ENCODE measurements around the gene PRKCB.

PRKCB gene

DNA sequence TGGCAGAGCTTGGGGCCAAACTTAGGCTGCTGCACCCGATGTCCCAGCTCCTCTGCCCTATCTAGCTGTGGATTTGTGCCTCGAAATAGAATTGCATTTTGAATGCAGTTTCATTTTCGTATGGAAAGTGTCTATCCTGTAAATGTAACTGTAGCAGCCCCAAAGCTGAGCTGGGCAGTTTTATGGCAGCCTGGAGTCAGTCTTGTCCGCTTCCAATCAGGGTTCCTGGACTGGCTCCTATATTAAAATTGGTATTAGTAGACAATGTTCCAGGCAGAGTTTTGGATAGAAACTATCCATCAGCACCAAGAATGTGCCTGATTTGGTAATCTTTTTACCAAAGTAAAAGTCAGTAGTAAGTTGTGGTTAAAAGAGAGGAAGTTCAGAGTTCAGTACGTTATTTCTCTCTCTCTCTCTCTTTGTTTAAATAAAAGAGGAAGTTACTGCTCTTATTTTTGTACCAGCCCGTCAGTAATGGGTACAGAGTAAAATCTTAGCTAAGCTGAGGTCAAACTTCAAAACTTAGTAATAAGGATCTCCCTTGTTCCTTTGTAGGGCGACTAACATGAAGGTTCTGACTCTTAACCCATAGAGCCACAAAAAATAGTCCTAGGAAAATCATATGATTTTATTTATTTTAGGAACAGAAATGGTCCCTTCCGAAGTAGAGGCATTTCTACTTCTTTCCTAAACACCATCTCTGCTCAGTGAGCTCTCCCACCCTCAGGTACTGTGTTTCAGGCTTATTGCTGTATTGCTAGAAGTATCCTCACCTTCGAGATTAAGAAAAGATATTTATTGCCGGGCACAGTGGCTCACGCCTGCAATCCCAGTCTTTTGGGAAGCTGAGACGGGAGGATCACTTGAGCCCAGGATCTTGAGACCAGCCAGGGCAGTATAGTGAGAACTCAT is 28.0 kb downstream of the PRKCB start:
- peak overlapping the region in 1 of 2 donors; percentile 45 for H3K27ac ChIP-seq
- peak overlapping the region; percentile 52 for H3K4me3 ChIP-seq
- no peak for TF ChIP-seq CTCF (IDR thresholded peaks at IDR 0.05)
- DNase-seq (ENCODE audit: low spot score), result no peak

DNA sequence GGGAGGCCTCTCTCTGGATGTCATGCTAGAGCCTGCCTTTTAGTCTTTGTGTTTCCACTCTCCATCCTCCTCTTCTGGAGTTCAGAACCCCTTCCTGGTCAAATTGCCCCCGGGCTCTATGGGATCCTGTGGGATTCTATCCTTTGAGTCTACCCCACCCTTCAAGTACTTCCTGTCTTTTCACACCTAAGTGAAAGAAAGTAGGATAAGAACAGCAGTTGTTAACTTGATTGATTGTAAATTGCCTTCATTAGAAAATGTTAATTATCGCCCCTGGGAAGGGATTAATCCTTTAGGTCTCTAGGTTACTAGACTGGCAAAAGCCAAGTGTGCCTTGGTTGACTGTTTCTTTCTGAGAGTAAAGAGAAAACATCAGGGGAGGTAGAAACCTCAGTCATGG is 30.1 kb downstream of the PRKCB start:
- Histone ChIP-seq H3K27ac (no peak overlapping the region), H3K4me3 (no peak overlapping the region)
- DNase-seq (ENCODE audit: low spot score), result no peak
- TF ChIP-seq CTCF (IDR thresholded peaks at IDR 0.05), result no peak

DNA sequence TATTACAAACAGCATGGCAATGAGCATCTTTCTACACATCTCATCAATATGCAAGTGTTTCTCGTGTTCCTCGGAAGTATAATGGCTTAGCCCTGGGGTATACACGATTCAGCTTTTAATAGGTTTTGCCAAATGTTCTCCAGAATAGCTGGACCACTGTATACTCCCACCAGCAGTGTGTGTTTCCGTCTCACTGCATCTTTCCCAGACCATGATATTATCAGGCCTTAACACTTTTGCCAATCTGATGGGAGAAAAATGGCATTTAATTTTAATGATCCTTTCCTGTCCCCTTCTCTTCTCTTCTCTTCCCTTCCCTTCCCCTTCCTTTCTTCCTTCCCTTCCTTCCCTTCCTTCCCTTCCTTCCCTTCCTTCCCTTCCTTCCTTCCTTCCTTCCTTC is 30.8 kb downstream of the PRKCB start:
- TF ChIP-seq CTCF (IDR thresholded peaks at IDR 0.05), result no peak
- no peak overlapping the region for H3K27ac ChIP-seq
- H3K4me3 ChIP-seq, result no peak overlapping the region
- DNase-seq (ENCODE audit: low spot score), result no peak

DNA sequence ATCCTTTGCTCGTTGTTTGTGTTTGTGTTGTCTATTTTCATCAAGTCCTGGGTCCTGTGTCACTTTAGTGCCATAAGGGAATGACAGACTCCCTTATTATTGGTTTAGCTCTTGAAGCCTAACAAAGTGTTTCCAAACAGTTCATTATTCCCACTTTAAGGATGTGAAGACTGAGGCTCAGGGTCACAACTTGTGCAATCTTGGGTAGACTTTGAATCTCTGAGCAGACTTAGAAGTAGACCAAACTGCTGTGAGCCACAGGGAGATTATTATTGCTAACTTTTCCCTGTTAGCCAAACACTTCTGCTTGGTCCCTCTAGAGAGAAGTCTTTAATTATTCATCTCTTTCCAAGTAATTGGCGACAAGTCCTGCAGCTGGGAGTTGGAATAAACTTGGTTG is 31.8 kb downstream of the PRKCB start:
- Histone ChIP-seq H3K27ac (no peak overlapping the region), H3K4me3 (no peak overlapping the region)
- no peak for TF ChIP-seq CTCF (IDR thresholded peaks at IDR 0.05)
- DNase-seq (ENCODE audit: low spot score), result no peak

GRCh38 chr16:23868136-23868535 is 32.4 kb downstream of the PRKCB start:
- H3K4me3 ChIP-seq, result no peak overlapping the region
- DNase-seq (ENCODE audit: low spot score), result no peak

DNA sequence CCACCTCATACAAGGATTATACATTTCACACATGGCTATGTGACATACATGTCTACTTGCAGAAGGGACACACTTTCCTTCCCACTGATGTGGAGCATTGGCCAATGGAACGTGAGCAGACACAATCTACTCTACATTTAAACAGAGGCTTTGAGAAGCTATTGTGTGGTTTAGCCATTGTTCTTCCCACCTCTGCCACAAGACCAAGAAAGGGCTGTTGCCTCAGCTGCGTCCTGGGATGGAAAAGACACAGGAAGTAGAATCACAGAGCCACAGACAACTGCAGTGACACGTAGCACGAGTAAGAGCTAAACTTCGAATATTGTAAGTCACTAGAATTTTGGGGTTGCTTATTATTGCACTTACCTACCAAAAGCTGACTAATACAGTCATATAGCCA is 33.3 kb downstream of the PRKCB start:
- H3K27ac ChIP-seq, result no peak overlapping the region
- DNase-seq (ENCODE audit: low spot score), result no peak
- no peak for TF ChIP-seq CTCF (IDR thresholded peaks at IDR 0.05)

More at GRCh38 chr16:23868136-23868535, 32.4 kb downstream of the PRKCB start:
- TF ChIP-seq CTCF (IDR thresholded peaks at IDR 0.05), result no peak
- H3K27ac ChIP-seq, result no peak overlapping the region

GRCh38 chr16:23871924-23872323 is 36.1 kb downstream of the PRKCB start:
- no peak for DNase-seq (ENCODE audit: low spot score)
- H3K27ac ChIP-seq, result no peak overlapping the region
- no peak overlapping the region for H3K4me3 ChIP-seq
- no peak for TF ChIP-seq CTCF (IDR thresholded peaks at IDR 0.05)

More for the DNA sequence above, 33.3 kb downstream of the PRKCB start:
- H3K4me3 ChIP-seq, result no peak overlapping the region
